ENCODE results near the gene USP3. TPM values are rescaled to one million over a fixed set of nuclear protein-coding genes. Genes with fewer than 3 reads are reported as not detected.

The USP3 gene
- total and polyA plus RNA-seq, 2 of the 13 experiments (the other 11 are each of a cell fraction or from before 2014, with no cell fraction given): 14.3 to 61.2 TPM

GRCh38 chr15:63600616-63601025 is 96.2 kb downstream of the USP3 start (continued):
- TF ChIP-seq NFYB (CRISPR knock-in tag; IDR thresholded peaks at IDR 0.05) (peak; percentile 14; the same call in 1 of the 2 replicates), ZNF383 (CRISPR knock-in tag; IDR thresholded peaks at IDR 0.05; ENCODE audit: borderline replicate concordance) (no peak; the same call in 1 of the 2 replicates), ZBTB33 (CRISPR knock-in tag; IDR thresholded peaks at IDR 0.05) (no peak), U2AF1 (optimal IDR thresholded peaks at IDR 0.05; ENCODE audit: low read depth, low read length) (no peak), ZBTB34 (CRISPR knock-in tag; IDR thresholded peaks at IDR 0.05) (no peak), KLF9 (CRISPR knock-in tag; IDR thresholded peaks at IDR 0.05; ENCODE audit: low read depth) (no peak), DR1 (CRISPR knock-in tag; IDR thresholded peaks at IDR 0.05) (peak; percentile 35; the same call in 1 of the 2 replicates), SOX13 (IDR thresholded peaks at IDR 0.05) (no peak), SOX13 (CRISPR knock-in tag; conservative IDR thresholded peaks at IDR 0.05 in 1 of 2, IDR thresholded peaks at IDR 0.05 in 1 of 2) (peak in 1 of 2 experiments; percentile 34; a peak in 1 of 4 replicates), KAT2B (IDR thresholded peaks at IDR 0.05; ENCODE audit: borderline replicate concordance, low read depth, low read length) (no peak), NFRKB (IDR thresholded peaks at IDR 0.05) (no peak), NCOR1 (IDR thresholded peaks at IDR 0.05; ENCODE audit: borderline replicate concordance, low read length) (no peak), ONECUT2 (CRISPR knock-in tag; IDR thresholded peaks at IDR 0.05) (no peak), HMGA1 (CRISPR knock-in tag; conservative IDR thresholded peaks at IDR 0.05) (no peak), RELA (CRISPR knock-in tag; IDR thresholded peaks at IDR 0.05) (no peak), ZSCAN9 (CRISPR knock-in tag; IDR thresholded peaks at IDR 0.05; ENCODE audit: borderline replicate concordance) (peak; percentile 21; the same call in 1 of the 2 replicates), ZFP1 (CRISPR knock-in tag; IDR thresholded peaks at IDR 0.05) (no peak), EEA1 (CRISPR knock-in tag; IDR thresholded peaks at IDR 0.05; ENCODE audit: borderline replicate concordance) (peak; percentile 96), ZBED4 (CRISPR knock-in tag; IDR thresholded peaks at IDR 0.05; ENCODE audit: borderline replicate concordance) (no peak), ZNF660 (CRISPR knock-in tag; IDR thresholded peaks at IDR 0.05; ENCODE audit: borderline replicate concordance, low read depth) (no peak), TP53 (CRISPR knock-in tag; conservative IDR thresholded peaks at IDR 0.05) (no peak; the same call in 1 of the 2 replicates)
- TF ChIP-seq, protein P1, sequence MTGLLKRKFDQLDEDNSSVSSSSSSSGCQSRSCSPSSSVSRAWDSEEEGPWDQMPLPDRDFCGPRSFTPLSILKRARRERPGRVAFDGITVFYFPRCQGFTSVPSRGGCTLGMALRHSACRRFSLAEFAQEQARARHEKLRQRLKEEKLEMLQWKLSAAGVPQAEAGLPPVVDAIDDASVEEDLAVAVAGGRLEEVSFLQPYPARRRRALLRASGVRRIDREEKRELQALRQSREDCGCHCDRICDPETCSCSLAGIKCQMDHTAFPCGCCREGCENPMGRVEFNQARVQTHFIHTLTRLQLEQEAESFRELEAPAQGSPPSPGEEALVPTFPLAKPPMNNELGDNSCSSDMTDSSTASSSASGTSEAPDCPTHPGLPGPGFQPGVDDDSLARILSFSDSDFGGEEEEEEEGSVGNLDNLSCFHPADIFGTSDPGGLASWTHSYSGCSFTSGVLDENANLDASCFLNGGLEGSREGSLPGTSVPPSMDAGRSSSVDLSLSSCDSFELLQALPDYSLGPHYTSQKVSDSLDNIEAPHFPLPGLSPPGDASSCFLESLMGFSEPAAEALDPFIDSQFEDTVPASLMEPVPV (CRISPR knock-in tag; IDR thresholded peaks at IDR 0.05): no peak

Measured in HepG2 (cell line).